Spinal cord (tissue), 10 donors: ENCODE results near the gene RTP5. TPM values are rescaled to one million over a fixed set of nuclear protein-coding genes. Genes with fewer than 3 reads are reported as not detected.

Experiments used
- DNase-seq, 6 donors: peaks; one replicate each; pipeline versions ENCODE4 v3.0.0 to v3.0.0-alpha.2; 2013 to 2015; ENCODE audit warnings: low spot score in 6 of 6, low read depth in 4 of 6
- H3K27ac ChIP-seq: one replicate; pipeline ENCODE4 v1.5.1; 2013; ENCODE audit warnings: low read depth, low read length, control low read depth
- H3K27me3 ChIP-seq: one replicate; pipeline ENCODE4 v1.6.1; 2013; ENCODE audit warnings: low read length; ENCODE audit not compliant: control insufficient read depth, insufficient read depth
- H3K36me3 ChIP-seq: one replicate; pipeline ENCODE4 v1.6.1; 2013; ENCODE audit warnings: low read length; ENCODE audit not compliant: control insufficient read depth, insufficient read depth
- H3K4me1 ChIP-seq: one replicate; pipeline ENCODE4 v1.6.1; 2013; ENCODE audit warnings: low read length; ENCODE audit not compliant: control insufficient read depth, insufficient read depth
- H3K4me3 ChIP-seq: one replicate; pipeline ENCODE4 v1.5.1; 2013; ENCODE audit warnings: low read depth, low read length, control low read depth
- H3K9me3 ChIP-seq: one replicate; pipeline ENCODE4 v1.6.1; 2013; ENCODE audit warnings: low read length; ENCODE audit not compliant: control insufficient read depth, insufficient read depth
- WGBS: methylation state at CpG from one replicate; pipeline ENCODE4 v1.1.5; 2013; ENCODE audit warnings: missing lambda C conversion rate; ENCODE audit not compliant: insufficient coverage; 5-methylcytosine and 5-hydroxymethylcytosine counted together
- polyA plus RNA-seq, 2 donors: library from polyadenylated mRNA; unstranded; fragments of 120-200 nt; gene quantifications; one replicate each; pipeline ENCODE4 v1.2.1, GENCODE V29; 2013; ENCODE audit not compliant: insufficient read length in 2 of 2
- total RNA-seq, 2 donors: library from RNA; depleted of rRNA in 1 of 2; stranded (reverse); fragments of 120-200 nt in 1 of 2; fragments of >200 nt in 1 of 2; gene quantifications; one replicate each; pipeline versions ENCODE4 v1.2.3 to v1.2.4, GENCODE V29; 2013 to 2014
- donor health status: healthy.

Gene RTP5
- total and polyA plus RNA-seq, 4 donors: 1.9 to 30.2 (median 16.6) TPM

DNA sequence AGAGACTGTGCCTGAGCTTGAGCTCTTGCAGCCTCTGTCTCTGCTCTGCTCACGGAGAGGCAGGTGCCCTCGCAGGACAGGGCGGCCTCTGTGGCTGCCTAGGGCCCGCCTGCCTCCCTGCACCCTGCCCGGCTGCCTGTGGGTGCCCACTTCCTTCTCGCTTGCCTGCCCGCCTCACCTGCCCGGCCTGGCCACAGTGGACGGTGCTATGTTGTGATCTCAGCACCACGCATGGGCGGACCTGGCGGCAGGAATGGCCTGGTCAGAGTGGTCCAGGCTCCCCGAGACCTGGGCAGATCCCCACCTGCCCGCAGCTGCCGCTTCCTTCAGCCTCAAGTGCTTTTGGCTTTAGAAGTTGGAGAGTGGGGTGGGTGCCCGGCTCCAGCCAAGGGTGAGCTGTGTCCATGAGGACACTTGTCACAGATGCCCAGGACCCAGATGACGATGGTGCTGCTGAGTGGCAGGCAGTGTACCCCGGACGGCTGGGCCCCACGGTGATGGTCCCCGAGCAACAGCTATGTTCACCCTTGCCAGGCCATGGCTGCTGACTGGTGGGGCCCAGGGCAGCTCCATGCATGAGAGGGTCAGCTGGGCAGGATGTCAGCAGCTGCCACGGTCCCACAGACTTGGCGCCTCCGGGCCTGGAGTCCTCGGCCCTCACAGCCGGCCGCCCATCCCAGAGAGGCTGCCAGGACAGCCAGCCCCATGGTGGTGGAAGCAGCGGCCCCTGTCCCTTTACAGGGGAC lies 25.3 kb downstream of the RTP5 start:
- Histone ChIP-seq H3K27me3 (no peaks in the 10 kb centered on the region), H3K9me3 (no peaks in the 10 kb centered on the region), H3K4me1 (peaks cover 30% of the 10 kb centered on the region), H3K4me3 (no peak overlapping the region), H3K27ac (no peak overlapping the region), H3K36me3 (peaks cover 45% of the 10 kb centered on the region)
- WGBS: 91% methylated on average over 28 of the region's 28 CpGs
- DNase-seq: no peak

DNA sequence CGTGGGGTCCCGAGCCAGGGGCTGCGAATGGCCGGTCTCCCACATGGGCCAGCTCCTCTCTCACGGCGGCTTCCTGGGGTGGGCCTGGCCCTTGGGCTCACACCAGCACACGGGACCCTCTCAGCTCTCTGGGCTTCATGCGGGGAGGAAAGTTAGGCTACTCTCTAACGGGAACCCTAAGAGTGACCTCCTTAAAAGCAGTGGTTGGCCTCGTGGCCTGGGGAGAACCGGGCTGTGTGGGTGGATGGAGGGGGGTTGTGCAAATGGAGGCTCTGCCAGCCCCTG lies 25.8 kb downstream of the RTP5 start:
- peaks cover 45% of the 10 kb centered on the region for H3K36me3 ChIP-seq
- no peak overlapping the region for H3K27ac ChIP-seq
- DNase-seq: no peak
- 84% methylated on average over 11 of the region's 11 CpGs for WGBS
- peaks cover 33% of the 10 kb centered on the region for H3K4me1 ChIP-seq
- no peaks in the 10 kb centered on the region for H3K27me3 ChIP-seq
- no peaks in the 10 kb centered on the region for H3K9me3 ChIP-seq
- no peak overlapping the region for H3K4me3 ChIP-seq

DNA sequence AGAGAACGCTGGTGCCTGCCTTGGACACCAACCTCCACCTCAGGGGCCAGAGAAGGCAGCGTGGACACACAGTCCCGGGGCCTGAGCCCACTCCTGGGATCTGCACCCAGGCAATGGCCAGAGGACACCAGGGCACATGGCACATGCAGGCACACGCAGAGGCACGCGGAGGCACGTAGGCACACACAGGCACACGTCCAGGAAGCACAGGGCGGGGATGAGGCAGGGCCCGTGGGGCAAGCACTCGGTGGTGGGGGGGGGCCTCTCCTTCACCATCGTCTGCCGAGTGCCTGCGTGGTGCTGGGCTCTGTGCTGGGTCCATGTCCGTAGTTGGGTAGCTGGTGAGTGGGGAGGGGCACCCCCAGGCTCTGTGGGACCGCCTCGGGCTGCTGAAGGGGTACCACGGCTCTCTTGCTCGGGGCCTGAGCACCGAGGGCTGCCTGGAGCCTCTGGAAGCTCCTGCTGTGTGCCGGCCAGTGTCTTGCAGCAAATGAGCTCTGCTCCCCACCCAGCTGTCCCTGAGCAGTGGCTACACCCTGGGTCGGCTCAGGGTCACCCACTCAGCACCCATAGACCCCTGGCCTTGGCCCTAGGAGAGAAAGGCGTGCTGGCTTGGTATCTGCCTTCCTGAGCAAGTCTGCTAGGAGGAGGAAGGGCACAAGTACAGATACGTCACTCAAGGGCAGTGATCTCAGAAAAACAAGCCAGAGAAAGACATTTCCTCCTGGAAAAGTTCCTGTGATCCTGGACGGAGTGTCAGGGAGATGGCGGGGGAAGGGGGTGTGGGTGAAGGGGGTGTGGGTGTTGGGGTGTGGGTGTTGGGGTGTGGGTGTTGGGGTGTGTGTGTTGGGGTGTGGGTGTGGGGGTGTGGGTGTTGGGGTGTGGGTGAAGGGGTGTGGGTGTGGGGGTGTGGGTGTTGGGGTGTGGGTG lies 26.4 kb downstream of the RTP5 start:
- Histone ChIP-seq H3K27me3 (no peaks in the 10 kb centered on the region), H3K36me3 (peaks cover 40% of the 10 kb centered on the region), H3K4me3 (no peak overlapping the region), H3K9me3 (no peaks in the 10 kb centered on the region), H3K27ac (no peak overlapping the region), H3K4me1 (peaks cover 39% of the 10 kb centered on the region)
- 61% methylated on average over 24 of the region's 26 CpGs for WGBS
- peak in 1 of 6 donors; percentile 42 for DNase-seq

DNA sequence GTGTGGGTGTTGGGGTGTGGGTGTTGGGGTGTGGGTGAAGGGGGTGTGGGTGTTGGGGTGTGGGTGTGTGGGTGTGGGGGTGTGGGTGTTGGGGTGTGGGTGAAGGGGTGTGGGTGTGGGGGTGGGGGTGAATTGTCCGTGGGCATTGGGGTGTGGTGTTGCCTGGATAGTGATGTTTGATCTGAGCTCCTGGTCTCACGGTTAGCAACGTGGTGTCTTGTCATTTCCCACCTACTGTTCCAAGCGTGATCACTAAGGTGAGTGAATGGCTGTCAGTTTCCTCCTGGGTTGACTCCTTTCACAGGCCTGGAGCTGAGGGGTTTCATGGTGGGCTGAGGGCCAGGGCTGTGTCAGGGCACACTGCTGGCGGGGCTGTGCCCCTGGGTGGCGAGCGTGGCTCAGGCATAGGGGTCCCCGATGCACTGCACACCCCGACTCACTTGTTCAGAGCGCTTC lies 27.2 kb downstream of the RTP5 start:
- H3K27me3 ChIP-seq: no peaks in the 10 kb centered on the region
- peaks cover 43% of the 10 kb centered on the region for H3K36me3 ChIP-seq
- no peak for DNase-seq
- no peak overlapping the region for H3K27ac ChIP-seq
- no peak overlapping the region for H3K4me3 ChIP-seq
- H3K9me3 ChIP-seq: no peaks in the 10 kb centered on the region
- 91% methylated on average over 7 of the region's 10 CpGs for WGBS
- peaks cover 40% of the 10 kb centered on the region for H3K4me1 ChIP-seq

DNA sequence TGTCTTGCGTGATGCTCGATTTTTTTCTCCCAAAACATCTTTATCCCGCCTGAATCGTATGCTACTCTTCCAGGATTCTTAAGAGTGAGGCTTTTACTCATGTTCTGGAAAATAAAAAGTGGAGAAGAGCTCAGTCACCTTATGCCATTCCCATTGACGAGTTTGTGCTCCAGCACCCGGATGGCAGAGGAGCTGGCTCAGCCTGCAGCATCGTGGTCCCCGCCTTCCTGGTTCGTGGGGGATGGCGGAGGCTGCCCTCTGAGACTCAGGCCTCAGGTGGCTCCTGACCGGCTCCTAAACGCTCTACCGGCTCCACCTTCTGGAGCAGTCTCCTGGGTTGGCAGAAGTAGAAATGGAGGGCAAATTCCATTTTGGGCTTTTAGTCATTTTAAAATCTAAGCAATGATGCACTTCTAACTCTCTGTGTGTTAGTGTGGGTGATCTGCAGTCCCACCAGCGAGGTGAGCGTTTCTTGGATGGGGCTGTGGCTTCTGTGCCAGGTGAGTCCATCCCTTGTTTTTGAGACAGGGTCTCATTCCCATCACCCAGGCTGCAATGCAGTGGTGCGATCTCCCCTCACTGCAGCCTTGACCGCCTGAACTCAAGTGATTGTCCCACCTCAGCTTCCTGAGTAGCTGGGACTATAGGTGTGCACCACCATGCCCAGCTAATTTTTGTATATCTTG lies 27.8 kb downstream of the RTP5 start:
- H3K9me3 ChIP-seq: no peaks in the 10 kb centered on the region
- peaks cover 40% of the 10 kb centered on the region for H3K4me1 ChIP-seq
- H3K27ac ChIP-seq: no peak overlapping the region
- no peak for DNase-seq
- H3K36me3 ChIP-seq: peaks cover 46% of the 10 kb centered on the region
- H3K27me3 ChIP-seq: no peaks in the 10 kb centered on the region
- WGBS: 92% methylated on average over 9 of the region's 17 CpGs
- H3K4me3 ChIP-seq: no peak overlapping the region

DNA sequence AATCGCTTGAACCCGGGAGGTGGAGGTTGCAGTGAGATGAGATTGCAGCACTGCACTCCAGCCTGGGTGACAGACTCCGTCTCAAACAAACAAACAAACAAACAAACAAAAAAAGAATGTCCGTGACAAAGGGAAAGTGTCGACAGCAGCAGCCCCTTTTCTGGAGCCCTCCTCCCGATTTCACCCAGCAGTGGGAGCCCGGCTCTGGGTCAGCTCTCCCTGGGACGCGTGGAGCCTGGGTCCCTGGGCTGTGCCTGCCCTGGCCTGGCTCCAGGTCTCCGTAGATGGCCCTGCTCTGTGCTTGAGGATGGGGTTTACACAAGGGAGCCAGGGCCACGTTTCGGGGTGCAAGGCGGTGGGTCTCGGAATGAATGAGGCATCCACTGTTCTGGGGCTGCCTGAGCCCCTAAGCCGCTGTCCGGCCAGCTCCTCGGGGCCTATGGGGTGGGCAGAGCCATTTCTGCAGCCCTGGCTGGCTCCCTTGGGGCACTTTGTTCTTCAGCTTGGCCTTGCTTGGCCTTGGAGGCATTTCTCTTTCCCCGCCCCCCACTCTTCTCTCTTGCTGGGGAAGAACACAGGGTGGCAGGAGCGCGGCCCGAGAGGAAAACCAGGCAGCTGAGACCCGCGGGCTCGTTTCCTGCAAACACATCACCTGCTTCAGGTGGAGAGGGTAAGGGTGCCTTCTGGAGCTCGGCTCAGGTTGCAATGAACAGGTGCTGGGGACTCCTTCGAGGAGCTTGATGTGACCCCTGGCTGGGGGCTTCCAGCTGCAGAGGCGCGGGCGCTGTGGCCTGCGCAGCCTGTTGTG lies 29.1 kb downstream of the RTP5 start:
- peaks cover 59% of the 10 kb centered on the region for H3K36me3 ChIP-seq
- no peak for DNase-seq
- H3K27me3 ChIP-seq: no peaks in the 10 kb centered on the region
- 93% methylated on average over 26 of the region's 30 CpGs for WGBS
- H3K4me1 ChIP-seq: peaks cover 44% of the 10 kb centered on the region
- H3K9me3 ChIP-seq: no peaks in the 10 kb centered on the region
- no peak overlapping the region for H3K27ac ChIP-seq
- no peak overlapping the region for H3K4me3 ChIP-seq

DNA sequence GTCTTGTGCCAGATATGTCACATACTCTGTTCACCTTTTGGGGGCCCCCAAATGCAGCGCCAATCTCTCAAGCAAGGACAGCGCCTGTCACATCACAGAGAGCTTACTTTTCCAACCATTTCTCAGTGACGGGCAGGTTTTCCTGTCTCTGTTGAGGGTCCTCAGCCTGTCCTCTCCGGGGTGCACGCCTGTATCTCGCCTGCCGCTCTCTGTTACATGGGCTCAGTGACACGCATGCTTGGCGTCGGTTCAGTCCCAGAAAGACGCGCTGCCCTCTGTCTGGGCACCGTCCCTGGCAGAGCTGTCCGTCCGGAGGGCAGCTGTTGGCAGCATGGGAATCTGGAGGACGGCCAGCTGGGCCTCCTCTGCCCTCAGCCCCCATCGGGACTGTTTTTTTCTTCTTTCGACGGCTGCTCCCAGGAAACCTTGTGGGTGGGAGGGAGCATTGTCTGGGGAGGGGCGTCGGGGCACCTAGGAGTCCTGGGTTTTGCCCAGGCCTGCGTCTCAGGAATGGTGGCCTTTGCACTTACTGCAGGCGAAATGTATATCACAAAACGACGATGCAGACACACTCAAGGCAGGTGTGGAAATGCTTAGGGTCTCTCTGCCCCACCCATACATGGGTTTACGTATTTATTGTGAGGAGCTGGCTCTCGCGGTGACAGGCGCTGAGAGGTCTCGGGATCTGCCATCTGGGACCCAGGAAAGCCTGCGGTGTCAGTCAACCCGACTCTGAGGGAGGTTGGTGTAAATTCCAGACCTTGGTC lies 30.9 kb downstream of the RTP5 start:
- Histone ChIP-seq H3K27me3 (no peaks in the 10 kb centered on the region), H3K9me3 (no peaks in the 10 kb centered on the region), H3K36me3 (peaks cover 54% of the 10 kb centered on the region), H3K27ac (no peak overlapping the region), H3K4me1 (peaks cover 44% of the 10 kb centered on the region), H3K4me3 (no peak overlapping the region)
- 58% methylated on average over 24 of the region's 32 CpGs for WGBS
- peak in 1 of 6 donors; percentile 13 for DNase-seq

DNA sequence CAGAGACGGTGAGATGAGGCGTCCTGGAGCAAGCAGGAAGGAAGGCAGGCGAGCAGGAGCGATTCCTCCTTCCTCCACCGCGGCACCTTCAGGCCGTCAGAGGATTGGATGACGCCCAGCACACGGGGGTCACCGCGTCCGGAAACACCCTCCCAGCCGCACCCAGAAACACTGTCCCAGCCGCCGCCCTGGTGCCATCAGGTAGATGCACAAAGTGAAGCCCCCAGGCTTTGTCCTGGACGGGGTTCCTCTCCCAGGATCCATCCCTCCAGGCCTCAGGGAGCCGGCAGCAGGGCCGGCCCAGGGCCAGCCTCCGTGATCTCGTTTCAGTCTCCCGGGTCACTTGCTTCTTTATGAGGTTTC lies 31.5 kb downstream of the RTP5 start:
- H3K27ac ChIP-seq: no peak overlapping the region
- H3K9me3 ChIP-seq: no peaks in the 10 kb centered on the region
- no peak for DNase-seq
- H3K36me3 ChIP-seq: peaks cover 50% of the 10 kb centered on the region
- H3K4me1 ChIP-seq: peaks cover 48% of the 10 kb centered on the region
- no peak overlapping the region for H3K4me3 ChIP-seq
- 93% methylated on average over 18 of the region's 21 CpGs for WGBS
- H3K27me3 ChIP-seq: no peaks in the 10 kb centered on the region
